HepG2 (cell line): ENCODE data around the gene CEP104. TPM values are rescaled to one million over a fixed set of nuclear protein-coding genes. Genes with fewer than 3 reads are reported as not detected.
A peak's percentile ranks its signal among the peaks of the same experiment; 100 is the strongest.

Experiments used
- ATF3 ChIP-seq: sonication (generic); formaldehyde crosslinking; IDR thresholded peaks from 2 replicates; pipeline ENCODE4 v1.4.0; 2020; ENCODE audit warnings: missing genetic modification reagents
- MIER2 ChIP-seq: IDR thresholded peaks from 2 replicates; pipeline ENCODE4 v1.6.1; 2016; ENCODE audit warnings: missing biosample characterization, missing genetic modification reagents
- MTA1 ChIP-seq: sonication (generic); formaldehyde crosslinking; IDR thresholded peaks from 2 replicates; pipeline ENCODE4 v1.4.0; 2020; ENCODE audit warnings: missing genetic modification reagents, mild to moderate bottlenecking, borderline replicate concordance
- PHF5A ChIP-seq: IDR thresholded peaks from one replicate; pipeline ENCODE4 v1.6.1; 2018; ENCODE audit warnings: low read depth, missing genetic modification reagents; ENCODE audit not compliant: unreplicated experiment
- RFX5 ChIP-seq: IDR thresholded peaks from 2 replicates; pipeline ENCODE4 v1.6.1; 2011; ENCODE audit warnings: low read depth, low read length, improper control_type of control experiment
- SMAD1 ChIP-seq: sonication (generic); formaldehyde crosslinking; IDR thresholded peaks from 2 replicates; pipeline ENCODE4 v1.4.0; 2020; ENCODE audit warnings: missing genetic modification reagents, low read depth, mild to moderate bottlenecking, borderline replicate concordance
- SNAPC2 ChIP-seq: sonication (generic); formaldehyde crosslinking; IDR thresholded peaks from 2 replicates; pipeline ENCODE4 v1.8.1; 2022; ENCODE audit warnings: mild to moderate bottlenecking, missing genetic modification reagents
- SP140L ChIP-seq: sonication (generic); formaldehyde crosslinking; IDR thresholded peaks from 2 replicates; pipeline ENCODE4 v1.4.0; 2020; ENCODE audit warnings: missing genetic modification reagents, borderline replicate concordance
- TOE1 ChIP-seq: sonication (generic); formaldehyde crosslinking; IDR thresholded peaks from 2 replicates; pipeline ENCODE4 v1.4.0; 2020; ENCODE audit warnings: mild to moderate bottlenecking, missing genetic modification reagents
- TSC22D2 ChIP-seq: sonication (generic); formaldehyde crosslinking; IDR thresholded peaks from 2 replicates; pipeline ENCODE4 v1.5.1; 2020; ENCODE audit warnings: missing genetic modification reagents, mild to moderate bottlenecking, borderline replicate concordance
- YEATS2 ChIP-seq: sonication (generic); formaldehyde crosslinking; IDR thresholded peaks from 2 replicates; pipeline ENCODE4 v1.4.0; 2020; ENCODE audit warnings: missing genetic modification reagents, borderline replicate concordance
- ZBED4 ChIP-seq: sonication (generic); formaldehyde crosslinking; IDR thresholded peaks from 2 replicates; pipeline ENCODE4 v1.4.0; 2020; ENCODE audit warnings: missing genetic modification reagents, borderline replicate concordance
- ZEB1 ChIP-seq: IDR thresholded peaks from 2 replicates; pipeline ENCODE4 v1.6.1; 2012; ENCODE audit warnings: mild to moderate bottlenecking, low read depth, inconsistent platforms; ENCODE audit not compliant: insufficient replicate concordance
- ZFP36L1 ChIP-seq: sonication (generic); formaldehyde crosslinking; IDR thresholded peaks from 2 replicates; pipeline ENCODE4 v1.8.0; 2022; ENCODE audit warnings: mild to moderate bottlenecking, missing genetic modification reagents, moderate library complexity
- ZNF143 ChIP-seq: sonication (generic); formaldehyde crosslinking; IDR thresholded peaks from 2 replicates; pipeline ENCODE4 v1.4.0; 2020; ENCODE audit warnings: missing genetic modification reagents
- ZNF224 ChIP-seq: sonication (generic); formaldehyde crosslinking; IDR thresholded peaks from 2 replicates; pipeline ENCODE4 v1.5.0; 2020; ENCODE audit warnings: mild to moderate bottlenecking, missing genetic modification reagents
- ZNF235 ChIP-seq: sonication (generic); formaldehyde crosslinking; IDR thresholded peaks from 2 replicates; pipeline ENCODE4 v1.8.1; 2023; ENCODE audit warnings: mild to moderate bottlenecking, missing genetic modification reagents, borderline replicate concordance
- ZNF333 ChIP-seq: sonication (generic); formaldehyde crosslinking; IDR thresholded peaks from 2 replicates; pipeline ENCODE4 v1.4.0; 2020; ENCODE audit warnings: mild to moderate bottlenecking, missing genetic modification reagents, borderline replicate concordance
- ZNF34 ChIP-seq: sonication (generic); formaldehyde crosslinking; IDR thresholded peaks from 2 replicates; pipeline ENCODE4 v1.4.0; 2020; ENCODE audit warnings: mild to moderate bottlenecking, missing genetic modification reagents, borderline replicate concordance
- ZNF512B ChIP-seq: sonication (generic); formaldehyde crosslinking; IDR thresholded peaks from 2 replicates; pipeline ENCODE4 v1.5.1; 2020; ENCODE audit warnings: missing genetic modification reagents, mild to moderate bottlenecking, borderline replicate concordance
- ZNF740 ChIP-seq: sonication (generic); formaldehyde crosslinking; IDR thresholded peaks from 2 replicates; pipeline ENCODE4 v1.4.0; 2020; ENCODE audit warnings: missing genetic modification reagents
- ZNF747 ChIP-seq: sonication (generic); formaldehyde crosslinking; IDR thresholded peaks from 2 replicates; pipeline ENCODE4 v1.8.1; 2023; ENCODE audit warnings: missing genetic modification reagents, mild to moderate bottlenecking, borderline replicate concordance
- polyA plus RNA-seq, 8 experiments: library from polyadenylated mRNA; depleted of rRNA in 3 of 8; stranded (reverse) in 7 of 8; unstranded in 1 of 8; fragments of >200 nt; fragmentation: Illumina TruSeq in 4 of 8; extraction: Trizol in 4 of 8; gene quantifications; 2 replicates each; pipeline versions ENCODE4 v1.2.1 to v1.2.3, GENCODE V29; 2011 to 2016; ENCODE audit warnings: low read depth in 4 of 8, missing spikeins in 1 of 8, mixed read lengths in 1 of 8; ENCODE audit not compliant: insufficient read depth in 1 of 8
- total RNA-seq, 5 experiments: library from RNA; depleted of rRNA; stranded (reverse); fragments of >200 nt; fragmentation: Illumina TruSeq; extraction: Trizol; gene quantifications; 2 replicates each; pipeline ENCODE4 v1.2.3, GENCODE V29; 2016; ENCODE audit warnings: low read depth in 1 of 5

CEP104 gene
- total and polyA plus RNA-seq, 2 of the 13 experiments (the other 11 are each of a cell fraction or from before 2014, with no cell fraction given), result 20.4 to 30.1 TPM

GRCh38 chr1:3775490-3776230 lies 81.4 kb downstream of the CEP104 start (continued):
- TF ChIP-seq ZNF512B (CRISPR knock-in tag) (no peak), MIER2 (CRISPR knock-in tag) (0 out of 2 replicates have a peak, but pooled peaks have one; percentile 33), ATF3 (CRISPR knock-in tag) (no peak), ZNF747 (peak; percentile 96), ZNF740 (CRISPR knock-in tag) (peak; percentile 89; the same call in 1 of the 2 replicates), ZNF235 (no peak), TOE1 (0 out of 2 replicates have a peak, but pooled peaks have one; percentile 18), PHF5A (CRISPR knock-in tag) (no peak), ZBED4 (CRISPR knock-in tag) (no peak), YEATS2 (CRISPR knock-in tag) (peak; percentile 78; the same call in 1 of the 2 replicates), ZNF224 (CRISPR knock-in tag) (peak; percentile 75; the same call in 1 of the 2 replicates), ZNF333 (CRISPR knock-in tag) (no peak), ZNF143 (CRISPR knock-in tag) (peak; percentile 60; the same call in 1 of the 2 replicates), MTA1 (CRISPR knock-in tag) (peak; percentile 44; the same call in 1 of the 2 replicates), TSC22D2 (CRISPR knock-in tag) (no peak), ZNF34 (CRISPR knock-in tag) (0 out of 2 replicates have a peak, but pooled peaks have one; percentile 21), ZFP36L1 (CRISPR knock-in tag) (no peak; the same call in 1 of the 2 replicates), SMAD1 (no peak), ZEB1 (no peak), SNAPC2 (CRISPR knock-in tag) (peak; percentile 90; the same call in 1 of the 2 replicates), RFX5 (no peak), SP140L (CRISPR knock-in tag) (no peak)
